DOHH2 (cell line): Measurements from ENCODE around the gene STX1A.

ENCODE experiments used
- H3F3A ChIP-seq: fragments of 200-600 bp; sonication (generic), shearing (Covaris generic); 2 replicates; pipeline ENCODE4 v1.6.0; 2016; ENCODE audit warnings: antibody characterized with exemption, mild to moderate bottlenecking; ENCODE audit not compliant: control insufficient read depth, insufficient read depth
- H3K27ac ChIP-seq: fragments of 200-600 bp; sonication (generic); 2 replicates; pipeline ENCODE4 v1.5.1; 2014; ENCODE audit warnings: low read depth, mild to moderate bottlenecking, low read length, moderate library complexity
- H3K27me3 ChIP-seq: fragments of 200-600 bp; sonication (generic); 2 replicates; pipeline ENCODE4 v1.6.1; 2014; ENCODE audit warnings: mild to moderate bottlenecking, low read length, mixed read lengths; ENCODE audit not compliant: control insufficient read depth
- H3K36me3 ChIP-seq: fragments of 200-600 bp; sonication (generic); 2 replicates; pipeline ENCODE4 v1.6.1; 2014; ENCODE audit warnings: mild to moderate bottlenecking, low read length, moderate library complexity, mixed read lengths; ENCODE audit not compliant: control insufficient read depth
- H3K4me1 ChIP-seq: fragments of 200-600 bp; sonication (generic); 2 replicates; pipeline ENCODE4 v1.6.1; 2014; ENCODE audit warnings: mild to moderate bottlenecking, low read length, mixed read lengths; ENCODE audit not compliant: control insufficient read depth
- H3K4me2 ChIP-seq: fragments of 200-600 bp; sonication (generic); 2 replicates; pipeline ENCODE4 v1.6.0; 2014; ENCODE audit warnings: mild to moderate bottlenecking, low read length, moderate library complexity
- H3K4me3 ChIP-seq: fragments of 200-600 bp; sonication (generic); 2 replicates; pipeline ENCODE4 v1.5.1; 2014; ENCODE audit warnings: mild to moderate bottlenecking, low read length, mixed read lengths
- H3K79me2 ChIP-seq: fragments of 200-600 bp; sonication (generic); 2 replicates; pipeline ENCODE4 v1.6.1; 2014; ENCODE audit warnings: mild to moderate bottlenecking, low read length, mixed read lengths; ENCODE audit not compliant: control insufficient read depth
- H3K9me2 ChIP-seq: fragments of 200-600 bp; sonication (generic); replicated peaks from 2 replicates; pipeline ENCODE4 v1.6.1; 2014; ENCODE audit warnings: mild to moderate bottlenecking, low read length, mixed read lengths; ENCODE audit not compliant: control insufficient read depth
- H3K9me3 ChIP-seq: fragments of 200-600 bp; sonication (generic); 2 replicates; pipeline ENCODE4 v1.6.1; 2014; ENCODE audit warnings: antibody characterized with exemption, low read length, mixed read lengths; ENCODE audit not compliant: control insufficient read depth, insufficient read depth
- H4K20me1 ChIP-seq: fragments of 200-600 bp; sonication (generic); 2 replicates; pipeline ENCODE4 v1.6.0; 2014; ENCODE audit warnings: low read depth, mild to moderate bottlenecking, antibody characterized with exemption, low read length, moderate library complexity; ENCODE audit not compliant: control insufficient read depth, insufficient read depth
- CTCF ChIP-seq: fragments of 200-600 bp; sonication (generic); IDR thresholded peaks from one replicate; pipeline ENCODE4 v1.5.1; 2014; ENCODE audit warnings: antibody characterized with exemption, mild to moderate bottlenecking, low read depth, low read length; ENCODE audit not compliant: poor library complexity, severe bottlenecking
- EZH2phosphoT487 ChIP-seq: fragments of 200-600 bp; sonication (generic); IDR thresholded peaks from 2 replicates; pipeline ENCODE4 v1.6.1; 2017; ENCODE audit warnings: borderline replicate concordance, mild to moderate bottlenecking, antibody characterized with exemption, low read length, moderate library complexity, mixed read lengths

The STX1A gene

GRCh38 chr7:73671857-73672445, 47.5 kb downstream of the STX1A start:
- peaks cover 11% of the 10 kb centered on the region for H3F3A ChIP-seq

DNA sequence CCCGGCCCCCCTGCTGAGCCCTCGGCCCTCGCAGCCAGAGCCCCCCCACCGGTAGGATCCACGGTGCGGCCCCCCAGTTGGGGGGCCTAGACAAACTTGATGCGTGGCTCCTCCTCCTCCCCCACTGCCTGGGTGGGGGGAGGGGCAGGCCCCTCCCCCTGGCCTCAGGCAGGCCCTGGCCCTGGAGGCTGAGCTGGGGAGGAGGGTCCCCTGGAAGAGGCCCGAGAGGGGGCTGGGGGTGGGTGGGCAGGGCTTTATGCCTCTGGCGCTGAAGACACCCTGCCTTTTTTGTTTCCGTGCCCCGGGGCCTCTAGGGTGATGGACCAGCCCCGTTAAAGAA, 48.2 kb downstream of the STX1A start:
- Histone ChIP-seq H3K27ac (no peak overlapping the region), H3K4me2 (no peak overlapping the region), H3K36me3 (no peaks in the 10 kb centered on the region), H4K20me1 (peaks cover 6% of the 10 kb centered on the region; the same call in 1 of the 2 replicates), H3K27me3 (no peaks in the 10 kb centered on the region), H3K4me3 (no peak overlapping the region), H3K9me3 (no peaks in the 10 kb centered on the region), H3K4me1 (peaks cover 15% of the 10 kb centered on the region), H3K79me2 (no peaks in the 10 kb centered on the region), H3F3A (peaks cover 11% of the 10 kb centered on the region), H3K9me2 (no peaks in the 10 kb centered on the region)
- TF ChIP-seq CTCF: no peak
- TF ChIP-seq EZH2phosphoT487: no peak

More at GRCh38 chr7:73671857-73672445, 47.5 kb downstream of the STX1A start:
- no peak overlapping the region for H3K4me3 ChIP-seq
- no peak for TF ChIP-seq CTCF
- TF ChIP-seq EZH2phosphoT487: no peak
- peaks cover 6% of the 10 kb centered on the region; the same call in 1 of the 2 replicates for H4K20me1 ChIP-seq
- no peak overlapping the region for H3K4me2 ChIP-seq
- no peaks in the 10 kb centered on the region for H3K9me3 ChIP-seq
- peaks cover 15% of the 10 kb centered on the region for H3K4me1 ChIP-seq
- H3K9me2 ChIP-seq: no peaks in the 10 kb centered on the region
- no peaks in the 10 kb centered on the region for H3K27me3 ChIP-seq
- no peaks in the 10 kb centered on the region for H3K79me2 ChIP-seq
- no peak overlapping the region for H3K27ac ChIP-seq
- H3K36me3 ChIP-seq: no peaks in the 10 kb centered on the region

DNA sequence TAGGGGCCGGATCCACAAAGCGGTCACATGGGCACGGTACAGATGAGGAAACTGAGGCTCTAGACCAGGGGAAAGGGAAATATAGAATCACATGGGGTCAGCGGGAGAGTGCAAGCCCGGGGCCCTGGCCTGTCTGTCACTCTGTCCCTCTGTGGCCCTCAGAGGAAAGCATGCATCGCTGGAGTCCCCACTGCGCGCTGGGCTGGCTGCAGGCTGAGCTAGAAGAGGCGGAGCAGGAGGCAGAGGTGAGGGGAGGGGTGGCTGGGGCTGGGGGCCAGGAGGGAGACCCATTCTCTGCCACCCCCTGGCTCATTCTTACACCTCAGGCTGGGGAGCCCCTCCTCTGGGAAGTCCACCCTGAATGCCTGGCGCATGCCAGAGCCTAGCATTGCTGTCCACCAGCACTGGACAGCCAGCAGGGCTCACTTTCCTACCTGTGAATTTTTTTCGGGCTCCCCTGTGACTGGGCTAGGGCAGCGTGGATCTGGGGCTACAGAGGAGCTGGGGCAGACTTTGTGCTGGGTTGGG, 49.5 kb downstream of the STX1A start:
- peaks cover 1% of the 10 kb centered on the region; the same call in 1 of the 2 replicates for H3F3A ChIP-seq
- H4K20me1 ChIP-seq: peaks cover 6% of the 10 kb centered on the region; the same call in 1 of the 2 replicates
- no peaks in the 10 kb centered on the region for H3K9me3 ChIP-seq
- H3K79me2 ChIP-seq: no peaks in the 10 kb centered on the region
- peaks cover 7% of the 10 kb centered on the region for H3K27me3 ChIP-seq
- no peaks in the 10 kb centered on the region for H3K9me2 ChIP-seq
- H3K4me1 ChIP-seq: peaks cover 15% of the 10 kb centered on the region
- H3K4me2 ChIP-seq: no peak overlapping the region
- no peaks in the 10 kb centered on the region for H3K36me3 ChIP-seq
- no peak overlapping the region for H3K27ac ChIP-seq
- H3K4me3 ChIP-seq: no peak overlapping the region
- TF ChIP-seq CTCF (no peak), EZH2phosphoT487 (no peak)
